ENCODE data around the gene SPANXC.
"Not testable (repeated sequence)": the region's sequence is repeated elsewhere in the genome, so short reads cannot be mapped to it uniquely, and the experiment has no call there.

SPANXC gene

GRCh38 chrX:141242417-141242816 is at the start of gene SPANXC:
Gene SPANXC (minus strand): TSS chrX:141242517. CDS start chrX:141242457, 60 bp downstream.
- not testable (repeated sequence) for DNase-seq

GRCh38 chrX:141279476-141279875 is 37.2 kb upstream of the SPANXC start:
- DNase-seq, result no peak

- no peak for DNase-seq
Observed at GRCh38 chrX:141278306-141278705, 36.0 kb upstream of the SPANXC start.

GRCh38 chrX:141258080-141258479 is 15.8 kb upstream of the SPANXC start:
- no peak for DNase-seq

- no peak for DNase-seq
Observed at GRCh38 chrX:141221611-141222010, 20.7 kb downstream of the SPANXC start.

GRCh38 chrX:141220342-141221008 is 21.8 kb downstream of the SPANXC start:
- DNase-seq, result no peak

GRCh38 chrX:141214196-141214595 is 28.1 kb downstream of the SPANXC start:
- no peak for DNase-seq

GRCh38 chrX:141201962-141202361 is 40.4 kb downstream of the SPANXC start:
- no peak for DNase-seq
